ENCODE results near the gene SERPINA10. TPM values are rescaled to one million over a fixed set of nuclear protein-coding genes. Genes with fewer than 3 reads are reported as not detected.
A peak's percentile ranks its signal among the peaks of the same experiment; 100 is the strongest.

The SERPINA10 gene
- total and polyA plus RNA-seq, 2 of the 13 experiments (the other 11 are each of a cell fraction or from before 2014, with no cell fraction given) = 20.1 to 20.2 TPM

DNA sequence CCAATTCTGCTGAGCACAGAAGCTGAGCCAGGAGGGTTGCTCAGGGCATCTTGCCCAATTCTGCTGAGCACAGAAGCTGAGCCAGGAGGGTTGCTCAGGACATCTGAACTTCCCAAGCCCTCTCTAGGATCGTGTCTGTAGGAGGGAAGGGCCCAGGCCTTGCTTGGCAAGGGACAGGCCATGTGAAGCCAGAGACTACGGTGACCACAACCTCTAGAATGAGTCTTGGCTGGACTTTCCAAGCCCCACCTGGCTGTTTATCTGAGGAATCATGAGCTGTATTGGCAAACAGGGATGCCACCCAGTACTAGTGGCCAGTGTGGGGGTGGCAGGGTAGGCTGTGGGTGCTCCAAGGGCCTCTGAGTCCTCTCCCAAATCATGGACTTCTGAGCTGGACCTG, 37.8 kb upstream of the SERPINA10 start:
- Histone ChIP-seq H3K36me3 (replicated peaks in 1 of 2; ENCODE audit: control insufficient read depth in 1 of 2, insufficient read depth in 2 of 2, low read length in 2 of 2) (no peaks in the 10 kb centered on the region), H3K4me1 (ENCODE audit: insufficient read depth, low read length) (peaks cover 80% of the 10 kb centered on the region), H3K4me3 (replicated peaks in 1 of 3; ENCODE audit: insufficient read depth in 1 of 3, low read depth in 2 of 3, low read length in 3 of 3) (no peak overlapping the region), H3K9me3 (ENCODE audit: low read length) (no peaks in the 10 kb centered on the region), H4K20me1 (ENCODE audit: insufficient read depth, low read length) (no peaks in the 10 kb centered on the region), H3K9ac (ENCODE audit: insufficient read depth, low read depth, low read length) (no peak overlapping the region), H3K79me2 (ENCODE audit: insufficient read depth, low read length) (no peaks in the 10 kb centered on the region), H3K27ac (ENCODE audit: extremely low read length, insufficient read depth, low read length) (no peak overlapping the region), H3K4me2 (ENCODE audit: low read depth, low read length) (no peak overlapping the region), H3K27me3 (ENCODE audit: control insufficient read depth in 1 of 2, insufficient read depth in 2 of 2, low read length in 2 of 2) (no peaks in the 10 kb centered on the region), H2AFZ (ENCODE audit: low read length) (no peak overlapping the region)
- in situ Hi-C loops (cut with HindIII; ENCODE audit: extremely low pct_ligation_motif_present, low pct_unique_long_range_greater_than_20kb) (no loop called here), intact Hi-C loops (cut with micrococcal nuclease; ENCODE audit: unreplicated experiment) (no loop called here)
- peak; percentile 49 for ATAC-seq
- BruUV-seq (replicated peaks) = no TSS peak
- no peak for FAIRE-seq
- CTCF ChIA-PET (ENCODE audit: low intra/inter-chr PET ratio, low total read pairs) = no interaction called here
- POLR2A ChIA-PET = interaction anchor here (0.9 to 1.8 kb wide), 4 partner anchors 8 to 50 kb away, joined by 3 to 7 read pairs (median 4); partner anchors contain the start of gene SERPINA6
- no peak for DNase-seq (ENCODE audit: low spot score)
- WGBS (ENCODE audit: low lambda C conversion rate) = no CpG with 5 or more reads among the region's 2 CpGs
- TF ChIP-seq, protein P1, sequence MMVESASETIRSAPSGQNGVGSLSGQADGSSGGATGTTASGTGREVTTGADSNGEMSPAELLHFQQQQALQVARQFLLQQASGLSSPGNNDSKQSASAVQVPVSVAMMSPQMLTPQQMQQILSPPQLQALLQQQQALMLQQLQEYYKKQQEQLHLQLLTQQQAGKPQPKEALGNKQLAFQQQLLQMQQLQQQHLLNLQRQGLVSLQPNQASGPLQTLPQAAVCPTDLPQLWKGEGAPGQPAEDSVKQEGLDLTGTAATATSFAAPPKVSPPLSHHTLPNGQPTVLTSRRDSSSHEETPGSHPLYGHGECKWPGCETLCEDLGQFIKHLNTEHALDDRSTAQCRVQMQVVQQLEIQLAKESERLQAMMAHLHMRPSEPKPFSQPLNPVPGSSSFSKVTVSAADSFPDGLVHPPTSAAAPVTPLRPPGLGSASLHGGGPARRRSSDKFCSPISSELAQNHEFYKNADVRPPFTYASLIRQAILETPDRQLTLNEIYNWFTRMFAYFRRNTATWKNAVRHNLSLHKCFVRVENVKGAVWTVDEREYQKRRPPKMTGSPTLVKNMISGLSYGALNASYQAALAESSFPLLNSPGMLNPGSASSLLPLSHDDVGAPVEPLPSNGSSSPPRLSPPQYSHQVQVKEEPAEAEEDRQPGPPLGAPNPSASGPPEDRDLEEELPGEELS (CRISPR knock-in tag; IDR thresholded peaks at IDR 0.05) = no peak
- TF ChIP-seq TCF12 (IDR thresholded peaks at IDR 0.05) (no peak), TCF12 (CRISPR knock-in tag; IDR thresholded peaks at IDR 0.05) (no peak), ZNF329 (CRISPR knock-in tag; IDR thresholded peaks at IDR 0.05; ENCODE audit: low read depth) (no peak), ZNF451 (CRISPR knock-in tag; IDR thresholded peaks at IDR 0.05) (no peak), NFRKB (IDR thresholded peaks at IDR 0.05) (no peak), NCOA2 (CRISPR knock-in tag; IDR thresholded peaks at IDR 0.05) (no peak), NR2F2 (IDR thresholded peaks at IDR 0.05; ENCODE audit: borderline replicate concordance, low read depth) (no peak), ZNF773 (CRISPR knock-in tag; IDR thresholded peaks at IDR 0.05; ENCODE audit: borderline replicate concordance) (no peak), IKZF1 (IDR thresholded peaks at IDR 0.05) (no peak), KAT7 (CRISPR knock-in tag; IDR thresholded peaks at IDR 0.05; ENCODE audit: borderline replicate concordance) (no peak), SATB2 (CRISPR knock-in tag; IDR thresholded peaks at IDR 0.05) (no peak), ZNF501 (CRISPR knock-in tag; IDR thresholded peaks at IDR 0.05) (no peak), NR1H2 (CRISPR knock-in tag; IDR thresholded peaks at IDR 0.05; ENCODE audit: borderline replicate concordance, low read depth) (no peak)
- TF ChIP-seq, protein P2, sequence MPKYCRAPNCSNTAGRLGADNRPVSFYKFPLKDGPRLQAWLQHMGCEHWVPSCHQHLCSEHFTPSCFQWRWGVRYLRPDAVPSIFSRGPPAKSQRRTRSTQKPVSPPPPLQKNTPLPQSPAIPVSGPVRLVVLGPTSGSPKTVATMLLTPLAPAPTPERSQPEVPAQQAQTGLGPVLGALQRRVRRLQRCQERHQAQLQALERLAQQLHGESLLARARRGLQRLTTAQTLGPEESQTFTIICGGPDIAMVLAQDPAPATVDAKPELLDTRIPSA (CRISPR knock-in tag; IDR thresholded peaks at IDR 0.05; ENCODE audit: borderline replicate concordance) = no peak
- TF ChIP-seq, protein P3, sequence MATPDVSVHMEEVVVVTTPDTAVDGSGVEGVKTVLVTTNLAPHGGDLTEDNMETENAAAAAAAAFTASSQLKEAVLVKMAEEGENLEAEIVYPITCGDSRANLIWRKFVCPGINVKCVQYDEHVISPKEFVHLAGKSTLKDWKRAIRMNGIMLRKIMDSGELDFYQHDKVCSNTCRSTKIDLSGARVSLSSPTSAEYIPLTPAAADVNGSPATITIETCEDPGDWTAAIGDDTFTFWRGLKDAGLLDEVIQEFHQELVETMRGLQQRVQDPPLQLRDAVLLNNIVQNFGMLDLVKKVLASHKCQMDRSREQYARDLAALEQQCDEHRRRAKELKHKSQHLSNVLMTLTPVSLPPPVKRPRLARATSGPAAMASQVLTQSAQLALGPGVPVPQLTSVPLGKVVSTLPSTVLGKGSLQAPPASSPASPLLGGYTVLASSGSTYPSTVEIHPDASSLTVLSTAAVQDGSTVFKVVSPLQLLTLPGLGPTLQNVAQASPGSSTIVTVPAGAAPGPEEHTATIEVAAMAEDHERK (CRISPR knock-in tag; IDR thresholded peaks at IDR 0.05; ENCODE audit: low read depth) = no peak

Measured in HepG2 (cell line).